GM19023 (cell line): ENCODE results near the gene HTR6.
"Not testable (repeated sequence)": the region's sequence is repeated elsewhere in the genome, so short reads cannot be mapped to it uniquely, and the experiment has no call there.

ENCODE experiments used
- ATAC-seq: cut with Tn5 transposase; IDR thresholded peaks from one replicate; pipeline ENCODE4 v1.9.1; 2021; ENCODE audit warnings: mild to moderate bottlenecking, moderate library complexity; ENCODE audit not compliant: unreplicated experiment

Gene HTR6

GRCh38 chr1:19664453-19665185 lies at the start of gene HTR6:
Gene HTR6 (plus strand): TSS chr1:19664875. CDS start chr1:19665754, 879 bp downstream.
- no peak for ATAC-seq

GRCh38 chr1:19615438-19615837 lies 49.2 kb upstream of the HTR6 start:
- ATAC-seq, result no peak

GRCh38 chr1:19616489-19616888 lies 48.2 kb upstream of the HTR6 start:
- no peak for ATAC-seq

- ATAC-seq, result no peak
Measured at GRCh38 chr1:19617376-19617775, 47.3 kb upstream of the HTR6 start.

GRCh38 chr1:19618428-19618827 lies 46.2 kb upstream of the HTR6 start:
- ATAC-seq, result no peak

- ATAC-seq, result no peak
Measured at GRCh38 chr1:19619697-19620384, 44.8 kb upstream of the HTR6 start.

- ATAC-seq, result no peak
Measured at GRCh38 chr1:19620786-19621185, 43.9 kb upstream of the HTR6 start.

DNA sequence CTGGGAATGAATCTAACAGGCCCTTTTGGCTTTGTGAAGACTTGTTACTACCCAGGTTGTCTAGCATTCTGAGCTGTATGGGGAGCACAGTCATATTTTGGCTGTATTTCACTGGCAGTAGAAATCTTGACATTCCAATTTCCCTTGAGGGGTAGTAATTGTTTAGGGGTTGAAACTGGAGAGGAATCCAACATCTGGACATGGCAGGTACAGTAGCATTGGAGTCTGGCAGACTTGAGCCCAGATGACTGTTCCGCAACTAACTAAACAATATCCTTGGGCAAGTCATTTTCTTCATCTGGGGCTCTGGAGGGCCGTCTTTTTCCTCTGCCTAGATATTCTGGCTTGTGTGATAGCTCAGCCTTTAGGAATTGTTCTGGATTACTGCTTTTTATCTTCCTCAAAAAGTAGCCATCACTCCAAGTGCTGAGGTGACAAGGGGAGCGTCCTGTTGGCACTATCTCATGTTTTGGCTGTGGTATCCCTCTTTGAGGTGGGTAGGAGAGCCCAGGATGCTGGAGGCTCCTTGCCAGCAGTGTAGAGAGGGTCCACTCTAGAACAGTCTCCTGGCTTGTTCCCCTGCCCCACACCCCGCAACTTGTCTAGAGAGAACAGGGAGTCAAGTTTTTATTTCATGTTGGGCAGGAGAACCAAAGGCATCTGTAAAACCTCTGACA lies 43.3 kb upstream of the HTR6 start:
- no peak for ATAC-seq

GRCh38 chr1:19622204-19622603 lies 42.5 kb upstream of the HTR6 start:
- ATAC-seq, result no peak

GRCh38 chr1:19623523-19623922 lies 41.2 kb upstream of the HTR6 start:
- no peak for ATAC-seq

- no peak for ATAC-seq
Measured at GRCh38 chr1:19625291-19625937, 39.3 kb upstream of the HTR6 start.

DNA sequence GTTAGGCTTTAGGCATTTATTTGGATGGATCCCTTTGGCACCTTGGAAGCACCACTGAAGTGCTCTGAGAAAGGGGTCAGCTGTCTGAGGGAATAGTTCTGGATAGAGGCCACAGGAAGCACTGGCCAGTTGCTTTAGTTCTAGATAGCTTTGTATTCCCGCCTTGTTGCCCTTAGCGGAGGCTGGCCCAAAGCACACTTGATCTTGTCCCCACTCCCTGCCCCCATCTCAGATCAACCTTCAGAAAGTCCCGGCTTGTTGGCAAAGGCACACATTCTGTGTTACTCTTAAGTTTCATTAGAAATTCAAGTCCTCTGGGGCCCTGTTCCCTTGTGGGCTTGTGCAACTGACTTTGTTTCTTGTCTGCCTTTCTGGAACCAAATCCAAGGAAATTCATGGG lies 35.8 kb upstream of the HTR6 start:
- no peak for ATAC-seq

GRCh38 chr1:19629357-19629756 lies 35.3 kb upstream of the HTR6 start:
- ATAC-seq, result no peak

DNA sequence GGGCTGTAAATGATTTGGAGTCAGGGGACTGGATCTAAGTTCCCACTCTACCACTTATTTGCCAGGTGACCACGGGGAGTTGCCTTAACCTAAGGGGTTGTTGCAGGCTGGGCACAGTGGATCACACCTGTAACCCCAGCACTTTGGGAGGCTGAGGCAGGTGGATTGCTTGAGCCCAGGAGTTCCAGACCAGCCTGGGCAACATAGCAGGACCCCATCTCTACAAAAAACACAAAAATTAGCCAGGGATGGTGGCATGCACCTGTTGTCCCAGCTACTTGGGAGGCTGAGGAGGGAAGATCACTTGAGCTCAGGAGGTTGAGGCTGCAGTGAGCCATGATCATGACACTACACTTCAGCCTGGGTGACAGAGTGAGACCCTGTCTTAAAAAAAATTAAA lies 34.5 kb upstream of the HTR6 start:
- ATAC-seq, result not testable (repeated sequence)

DNA sequence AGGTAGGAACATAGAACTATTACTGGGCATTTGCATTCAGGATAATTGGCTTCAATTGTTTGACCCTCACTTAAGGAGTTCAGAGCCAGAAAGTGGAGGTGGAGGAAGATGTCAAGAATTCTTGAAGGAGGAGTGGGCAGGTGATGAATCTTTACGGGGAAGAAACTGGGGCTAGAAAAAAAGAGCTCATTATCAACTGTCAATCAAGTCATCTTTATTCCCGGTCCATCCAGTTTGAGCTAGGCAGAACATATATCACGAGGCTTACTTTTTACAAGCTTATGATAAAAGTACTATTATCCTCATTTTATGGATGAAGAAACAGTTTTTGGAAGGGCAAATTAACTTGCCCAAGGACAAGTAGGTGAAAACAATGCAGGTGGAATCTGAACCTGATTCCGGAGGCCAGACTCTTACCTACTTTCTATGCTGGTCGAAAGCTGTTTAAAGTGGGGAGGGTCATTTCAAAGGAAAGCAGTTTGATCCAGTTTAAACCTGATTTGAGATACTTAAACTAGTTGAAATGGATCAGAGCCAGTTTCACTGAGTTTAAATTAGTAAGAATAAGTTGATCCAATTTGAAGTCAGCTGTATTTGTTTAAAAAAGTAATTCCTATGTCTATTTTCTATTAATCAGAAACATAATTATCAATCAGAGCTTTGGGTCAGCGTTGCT lies 33.8 kb upstream of the HTR6 start:
- ATAC-seq, result no peak

- ATAC-seq, result no peak
Measured at GRCh38 chr1:19632211-19632610, 32.5 kb upstream of the HTR6 start.

DNA sequence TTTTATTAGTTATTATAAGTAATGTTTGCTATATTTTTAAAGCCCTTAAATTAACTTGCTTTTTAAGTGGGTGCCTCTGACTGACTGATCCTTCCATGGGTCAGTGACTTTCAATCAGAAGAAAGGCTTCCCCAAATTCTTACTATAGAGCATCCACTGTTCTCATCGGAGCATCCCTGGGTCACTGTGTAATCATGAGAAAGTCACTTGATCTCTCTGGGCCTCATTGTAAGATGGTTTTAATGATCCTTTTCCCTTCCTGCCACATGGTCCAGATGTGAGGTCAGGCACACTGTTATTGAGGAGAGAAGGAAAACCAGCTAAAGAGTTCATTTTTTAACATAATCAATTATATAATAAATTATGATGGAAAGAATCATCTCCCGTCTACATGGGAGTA lies 31.6 kb upstream of the HTR6 start:
- ATAC-seq, result no peak

GRCh38 chr1:19635064-19635463 lies 29.6 kb upstream of the HTR6 start:
- not testable (repeated sequence) for ATAC-seq

DNA sequence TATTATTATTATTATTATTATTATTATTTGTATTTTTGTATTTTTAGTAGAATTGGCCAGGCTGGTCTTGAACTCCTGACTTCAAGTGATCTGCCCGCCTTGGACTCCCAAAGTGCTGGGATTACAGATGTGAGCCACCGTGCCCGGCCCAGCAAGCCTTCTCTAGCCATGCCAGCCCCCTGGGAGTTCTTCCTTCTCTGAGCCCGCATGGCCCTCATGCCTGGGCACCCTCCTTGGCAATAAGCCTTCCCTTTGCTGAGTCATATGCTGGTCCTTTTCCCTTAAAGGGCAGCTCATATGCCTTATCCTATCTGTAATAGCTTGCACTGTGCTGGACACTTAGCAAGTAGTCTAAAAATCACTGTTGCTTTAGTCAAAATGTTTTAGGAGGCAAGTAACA lies 29.0 kb upstream of the HTR6 start:
- ATAC-seq, result no peak

DNA sequence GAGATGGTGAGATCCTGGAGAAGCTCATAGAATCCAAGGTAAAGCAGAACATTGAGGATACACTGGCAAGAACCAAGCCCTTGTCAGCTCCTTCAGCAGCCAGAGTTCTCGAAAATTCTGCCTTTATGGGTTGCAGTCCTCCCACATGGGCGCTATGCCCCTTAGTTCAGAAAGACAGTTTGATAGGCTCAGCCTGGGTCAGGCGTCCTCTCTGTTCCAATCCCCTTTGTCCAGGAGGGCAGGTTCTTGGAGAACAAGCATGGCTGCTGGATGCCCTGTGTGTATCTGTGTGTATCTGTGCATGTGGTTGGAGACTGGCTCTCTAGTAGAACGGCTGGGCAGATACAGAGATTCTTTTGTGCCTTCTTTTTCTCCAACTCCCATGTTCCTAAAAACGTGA lies 28.6 kb upstream of the HTR6 start:
- no peak for ATAC-seq

- ATAC-seq, result not testable (repeated sequence)
Measured at GRCh38 chr1:19636749-19637148, 27.9 kb upstream of the HTR6 start.
